Loucy (cell line): ENCODE results near the gene CADM4.
A peak's percentile ranks its signal among the peaks of the same experiment; 100 is the strongest.

Experiments used
- H2AFZ ChIP-seq: fragments of 200-600 bp; sonication (generic); 2 replicates; pipeline ENCODE4 v1.6.0; 2016; ENCODE audit warnings: antibody characterized with exemption, mild to moderate bottlenecking, low read length, moderate library complexity
- H3F3A ChIP-seq: fragments of 200-600 bp; 2 replicates; pipeline ENCODE4 v1.6.0; 2016; ENCODE audit warnings: antibody characterized with exemption, low read depth, mild to moderate bottlenecking
- H3K27me3 ChIP-seq: fragments of 200-600 bp; sonication (generic); 2 replicates; pipeline ENCODE4 v1.6.1; 2014; ENCODE audit warnings: low read length, mild to moderate bottlenecking; ENCODE audit not compliant: insufficient read depth, poor library complexity, severe bottlenecking
- H3K36me3 ChIP-seq: fragments of 200-600 bp; sonication (generic); 2 replicates; pipeline ENCODE4 v1.6.1; 2016; ENCODE audit warnings: low read length; ENCODE audit not compliant: insufficient read depth
- H3K4me1 ChIP-seq: fragments of 200-600 bp; sonication (generic); 2 replicates; pipeline ENCODE4 v1.5.1; 2014; ENCODE audit warnings: low read length, mild to moderate bottlenecking; ENCODE audit not compliant: insufficient read depth, poor library complexity, severe bottlenecking
- H3K4me2 ChIP-seq: fragments of 200-600 bp; sonication (generic); 2 replicates; pipeline ENCODE4 v1.6.0; 2014; ENCODE audit warnings: antibody characterized with exemption, low read length, low read depth, mild to moderate bottlenecking; ENCODE audit not compliant: poor library complexity, severe bottlenecking
- H3K4me3 ChIP-seq: fragments of 200-600 bp; sonication (generic); 2 replicates; pipeline ENCODE4 v1.5.1; 2014; ENCODE audit warnings: low read length, mild to moderate bottlenecking, mixed read lengths; ENCODE audit not compliant: poor library complexity, severe bottlenecking
- H3K79me2 ChIP-seq: fragments of 200-600 bp; sonication (generic); 2 replicates; pipeline ENCODE4 v1.6.1; 2014; ENCODE audit warnings: low read length; ENCODE audit not compliant: insufficient read depth
- H3K9ac ChIP-seq: fragments of 200-600 bp; sonication (generic); 2 replicates; pipeline ENCODE4 v1.6.0; 2014; ENCODE audit warnings: mild to moderate bottlenecking, low read depth, low read length, moderate library complexity; ENCODE audit not compliant: poor library complexity, severe bottlenecking
- H3K9me2 ChIP-seq: fragments of 200-600 bp; sonication (generic); replicated peaks from 2 replicates; pipeline ENCODE4 v1.6.1; 2016; ENCODE audit warnings: low read depth, low read length, mixed read lengths
- H3K9me3 ChIP-seq: fragments of 200-600 bp; sonication (generic); 2 replicates; pipeline ENCODE4 v1.6.1; 2014; ENCODE audit warnings: mild to moderate bottlenecking, antibody characterized with exemption, low read length, low read depth; ENCODE audit not compliant: insufficient read depth
- H4K20me1 ChIP-seq: fragments of 200-600 bp; sonication (generic); 2 replicates; pipeline ENCODE4 v1.6.0; 2014; ENCODE audit warnings: antibody characterized with exemption, low read length, mild to moderate bottlenecking; ENCODE audit not compliant: insufficient read depth, poor library complexity, severe bottlenecking
- EZH2phosphoT487 ChIP-seq: fragments of 200-600 bp; IDR thresholded peaks from 2 replicates; pipeline ENCODE4 v1.6.1; 2018; ENCODE audit warnings: antibody characterized with exemption, mild to moderate bottlenecking, moderate library complexity, borderline replicate concordance
- TF ChIP-seq, protein P1 (sequence below): fragments of 200-600 bp; sonication (generic); conservative IDR thresholded peaks from 2 replicates; pipeline ENCODE4 v1.5.1; 2014; ENCODE audit warnings: mild to moderate bottlenecking, antibody characterized with exemption, low read length

CADM4 gene

DNA sequence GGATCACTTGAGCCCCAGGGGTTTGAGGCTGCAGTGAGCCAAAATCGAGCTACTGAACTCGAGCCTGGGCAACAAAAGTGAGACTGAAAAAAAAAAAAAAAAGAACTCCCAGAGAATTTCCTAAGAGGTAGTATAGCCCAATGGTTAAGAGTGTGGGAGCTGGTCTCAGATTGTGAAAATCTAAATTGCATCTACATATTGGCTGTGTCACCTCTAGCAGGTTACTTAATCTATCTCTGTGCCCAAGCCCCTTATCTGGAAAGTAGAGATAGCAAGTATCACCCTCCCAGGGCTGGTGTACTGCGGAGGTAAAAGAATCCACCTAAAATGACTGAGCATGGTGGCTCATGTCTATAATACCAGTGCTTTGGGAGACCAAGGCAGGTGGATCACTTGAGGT, 34.0 kb upstream of the CADM4 start:
- Histone ChIP-seq H2AFZ (no peak overlapping the region), H3K4me3 (no peak overlapping the region), H3F3A (no peaks in the 10 kb centered on the region), H3K36me3 (no peaks in the 10 kb centered on the region), H3K79me2 (no peaks in the 10 kb centered on the region), H3K9me2 (no peaks in the 10 kb centered on the region), H3K27me3 (no peaks in the 10 kb centered on the region), H3K9ac (no peak overlapping the region), H4K20me1 (no peaks in the 10 kb centered on the region), H3K4me1 (peaks cover 15% of the 10 kb centered on the region), H3K4me2 (no peak overlapping the region), H3K9me3 (no peaks in the 10 kb centered on the region)
- TF ChIP-seq EZH2phosphoT487: no peak

DNA sequence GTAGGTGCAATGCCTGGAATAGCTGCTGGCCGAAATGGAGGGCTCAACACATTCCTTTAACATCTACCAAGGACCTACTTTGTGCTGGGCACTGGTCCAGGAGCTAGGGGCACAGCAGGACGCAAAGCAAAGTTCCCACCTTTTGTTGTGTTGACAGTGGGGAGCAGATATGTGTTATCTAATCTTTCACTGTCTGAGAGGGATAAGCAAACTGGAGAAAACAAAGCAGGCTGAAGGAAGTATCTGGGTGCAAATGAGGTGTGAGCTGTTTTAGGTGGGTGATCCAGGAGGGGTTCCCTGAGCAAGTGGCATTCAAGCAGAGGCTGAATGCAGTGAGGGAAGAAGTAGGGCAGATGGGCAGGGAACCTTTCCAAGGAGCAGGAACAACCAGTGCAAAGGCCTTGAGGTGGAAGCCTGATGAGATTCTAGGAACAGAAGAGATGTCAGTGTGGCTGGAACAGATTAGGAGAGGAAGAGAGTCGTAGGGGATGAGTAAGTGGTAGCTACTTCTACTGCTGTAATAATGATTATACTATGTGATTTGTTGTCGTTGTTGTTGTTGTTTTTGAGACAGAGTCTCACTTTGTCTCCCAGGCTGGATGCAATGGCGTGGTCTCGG, 32.5 kb upstream of the CADM4 start:
- Histone ChIP-seq H3K79me2 (no peaks in the 10 kb centered on the region; the same call in 1 of the 2 replicates), H3K9me3 (no peaks in the 10 kb centered on the region), H3K27me3 (no peaks in the 10 kb centered on the region), H3K4me3 (no peak overlapping the region), H3F3A (no peaks in the 10 kb centered on the region), H3K36me3 (no peaks in the 10 kb centered on the region), H3K9ac (no peak overlapping the region), H2AFZ (no peak overlapping the region), H4K20me1 (no peaks in the 10 kb centered on the region), H3K4me1 (peaks cover 24% of the 10 kb centered on the region), H3K4me2 (no peak overlapping the region), H3K9me2 (no peaks in the 10 kb centered on the region)
- TF ChIP-seq, protein P1, sequence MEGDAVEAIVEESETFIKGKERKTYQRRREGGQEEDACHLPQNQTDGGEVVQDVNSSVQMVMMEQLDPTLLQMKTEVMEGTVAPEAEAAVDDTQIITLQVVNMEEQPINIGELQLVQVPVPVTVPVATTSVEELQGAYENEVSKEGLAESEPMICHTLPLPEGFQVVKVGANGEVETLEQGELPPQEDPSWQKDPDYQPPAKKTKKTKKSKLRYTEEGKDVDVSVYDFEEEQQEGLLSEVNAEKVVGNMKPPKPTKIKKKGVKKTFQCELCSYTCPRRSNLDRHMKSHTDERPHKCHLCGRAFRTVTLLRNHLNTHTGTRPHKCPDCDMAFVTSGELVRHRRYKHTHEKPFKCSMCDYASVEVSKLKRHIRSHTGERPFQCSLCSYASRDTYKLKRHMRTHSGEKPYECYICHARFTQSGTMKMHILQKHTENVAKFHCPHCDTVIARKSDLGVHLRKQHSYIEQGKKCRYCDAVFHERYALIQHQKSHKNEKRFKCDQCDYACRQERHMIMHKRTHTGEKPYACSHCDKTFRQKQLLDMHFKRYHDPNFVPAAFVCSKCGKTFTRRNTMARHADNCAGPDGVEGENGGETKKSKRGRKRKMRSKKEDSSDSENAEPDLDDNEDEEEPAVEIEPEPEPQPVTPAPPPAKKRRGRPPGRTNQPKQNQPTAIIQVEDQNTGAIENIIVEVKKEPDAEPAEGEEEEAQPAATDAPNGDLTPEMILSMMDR: no peak
- TF ChIP-seq EZH2phosphoT487: no peak

DNA sequence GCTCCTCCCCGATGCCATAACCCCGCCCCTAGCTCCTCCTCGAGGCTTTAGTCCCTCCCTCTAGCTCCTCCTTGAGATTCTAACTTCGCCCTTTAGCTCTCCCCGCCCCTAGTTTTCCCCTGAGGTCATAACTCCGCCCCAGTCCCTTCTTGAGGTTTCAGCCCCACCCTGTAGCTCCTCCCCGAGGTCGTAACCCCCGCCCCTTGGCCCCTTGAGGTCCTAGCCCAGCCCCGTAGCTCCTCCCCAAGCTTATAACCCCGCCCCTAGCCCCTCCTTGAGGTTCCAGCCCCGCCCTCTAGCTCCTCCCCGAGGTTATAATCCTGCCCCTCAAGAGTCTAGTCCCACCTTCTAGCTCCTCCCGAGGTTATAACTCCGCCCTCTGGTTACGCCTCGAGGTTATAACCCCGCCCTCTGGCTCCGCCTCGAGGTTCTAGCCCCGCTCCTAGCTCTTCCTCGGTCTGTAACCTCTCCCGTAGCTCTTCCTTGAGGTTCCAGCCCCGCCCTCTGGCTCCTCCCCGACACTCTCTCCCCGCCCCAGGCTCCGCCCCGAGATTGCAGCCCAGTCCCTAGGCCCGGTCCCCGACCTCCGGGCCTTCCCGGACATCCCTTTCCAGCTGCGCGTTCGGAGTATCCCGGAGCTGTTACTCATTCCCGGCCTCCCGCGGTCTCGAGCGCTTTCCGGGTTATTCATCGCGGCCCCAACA, 28.9 kb upstream of the CADM4 start:
- no peaks in the 10 kb centered on the region for H4K20me1 ChIP-seq
- H3K9ac ChIP-seq: peak overlapping the region; percentile 59
- peaks cover 40% of the 10 kb centered on the region for H3K4me1 ChIP-seq
- H3K79me2 ChIP-seq: no peaks in the 10 kb centered on the region; the same call in 1 of the 2 replicates
- no peaks in the 10 kb centered on the region for H3F3A ChIP-seq
- H2AFZ ChIP-seq: peak overlapping the region; percentile 94
- no peaks in the 10 kb centered on the region for H3K9me3 ChIP-seq
- H3K27me3 ChIP-seq: no peaks in the 10 kb centered on the region
- H3K9me2 ChIP-seq: no peaks in the 10 kb centered on the region
- H3K36me3 ChIP-seq: no peaks in the 10 kb centered on the region
- H3K4me2 ChIP-seq: peak overlapping the region; percentile 94
- peak overlapping the region; percentile 84 for H3K4me3 ChIP-seq
- TF ChIP-seq, protein P1: no peak
- TF ChIP-seq EZH2phosphoT487: no peak
